Upper lobe of left lung (tissue), 6 donors: ENCODE data around the gene TOM1L2. TPM values are rescaled to one million over a fixed set of nuclear protein-coding genes. Genes with fewer than 3 reads are reported as not detected.

ENCODE experiments used
- ATAC-seq, 2 donors: fragments of 200-7000 bp; cut with Tn5 transposase; one replicate each; pipeline ENCODE4 v1.9.1; 2022; ENCODE audit warnings: mild to moderate bottlenecking in 2 of 2, moderate library complexity in 2 of 2; ENCODE audit not compliant: low FRiP score in 2 of 2
- DNase-seq, 2 donors: peaks; one replicate each; pipeline ENCODE4 v3.0.0-alpha.2; 2019 to 2020
- H3K27ac ChIP-seq, 4 donors: fragments of 200-600 bp; sonication (generic); one replicate each; pipeline ENCODE4 v1.5.1; 2016 to 2019
- H3K27me3 ChIP-seq, 4 donors: fragments of 200-600 bp; sonication (generic); one replicate each; pipeline ENCODE4 v1.5.1; 2017 to 2019
- H3K36me3 ChIP-seq, 4 donors: fragments of 200-600 bp; sonication (generic); one replicate each; pipeline ENCODE4 v1.5.1; 2016 to 2019
- H3K4me1 ChIP-seq, 4 donors: fragments of 200-600 bp; sonication (generic); one replicate each; pipeline ENCODE4 v1.5.1; 2018 to 2019
- H3K4me3 ChIP-seq, 4 donors: fragments of 200-600 bp; sonication (generic); one replicate each; pipeline ENCODE4 v1.5.1; 2017 to 2019; ENCODE audit warnings: mild to moderate bottlenecking in 2 of 4, moderate library complexity in 1 of 4
- H3K9me3 ChIP-seq, 4 donors: fragments of 200-600 bp; sonication (generic); one replicate each; pipeline ENCODE4 v1.5.1; 2018 to 2019
- EP300 ChIP-seq, 4 donors: sonication (generic); formaldehyde crosslinking; IDR thresholded peaks; one replicate each; pipeline ENCODE4 v1.5.1; 2017; ENCODE audit warnings: antibody characterized with exemption in 4 of 4, control low read depth in 2 of 4
- POLR2A ChIP-seq, 4 donors: fragments of 450-650 bp; IDR thresholded peaks; one replicate each; pipeline ENCODE4 v1.5.1; 2016 to 2017; ENCODE audit warnings: antibody characterized with exemption in 4 of 4, mild to moderate bottlenecking in 2 of 4
- POLR2AphosphoS5 ChIP-seq, 2 donors: sonication (generic); formaldehyde crosslinking; IDR thresholded peaks; one replicate each; pipeline ENCODE4 v1.5.1; 2017; ENCODE audit warnings: antibody characterized with exemption in 2 of 2
- WGBS, 2 donors: methylation state at CpG; one replicate each; pipeline ENCODE4 v1.1.5; 2017 to 2018; 5-methylcytosine and 5-hydroxymethylcytosine counted together
- total RNA-seq, 6 donors: library from RNA; depleted of rRNA in 4 of 6; stranded (reverse); fragments of >200 nt in 4 of 6; gene quantifications; one replicate each; pipeline versions ENCODE4 v1.1.0 to v1.2.1, GENCODE V29; 2016 to 2021
- TF ChIP-seq, protein P1 (sequence below), 6 experiments: fragments of 450-650 bp in 4 of 6; fragments of 200-600 bp in 2 of 6; sonication (generic) in 2 of 6; IDR thresholded peaks; one replicate each; pipeline ENCODE4 v1.5.1; 2016 to 2019; ENCODE audit warnings: antibody characterized with exemption in 6 of 6
- donor health status: DM: no; HTN: no; CAD: no; lungs with moderate emphysema.
- donor health status: DM: no; HTN: yes; CAD: no; lungs with severe emphysema.

The TOM1L2 gene
- total RNA-seq, 6 donors from 2014 or later = 54.2 to 134 (median 72.9) TPM

DNA sequence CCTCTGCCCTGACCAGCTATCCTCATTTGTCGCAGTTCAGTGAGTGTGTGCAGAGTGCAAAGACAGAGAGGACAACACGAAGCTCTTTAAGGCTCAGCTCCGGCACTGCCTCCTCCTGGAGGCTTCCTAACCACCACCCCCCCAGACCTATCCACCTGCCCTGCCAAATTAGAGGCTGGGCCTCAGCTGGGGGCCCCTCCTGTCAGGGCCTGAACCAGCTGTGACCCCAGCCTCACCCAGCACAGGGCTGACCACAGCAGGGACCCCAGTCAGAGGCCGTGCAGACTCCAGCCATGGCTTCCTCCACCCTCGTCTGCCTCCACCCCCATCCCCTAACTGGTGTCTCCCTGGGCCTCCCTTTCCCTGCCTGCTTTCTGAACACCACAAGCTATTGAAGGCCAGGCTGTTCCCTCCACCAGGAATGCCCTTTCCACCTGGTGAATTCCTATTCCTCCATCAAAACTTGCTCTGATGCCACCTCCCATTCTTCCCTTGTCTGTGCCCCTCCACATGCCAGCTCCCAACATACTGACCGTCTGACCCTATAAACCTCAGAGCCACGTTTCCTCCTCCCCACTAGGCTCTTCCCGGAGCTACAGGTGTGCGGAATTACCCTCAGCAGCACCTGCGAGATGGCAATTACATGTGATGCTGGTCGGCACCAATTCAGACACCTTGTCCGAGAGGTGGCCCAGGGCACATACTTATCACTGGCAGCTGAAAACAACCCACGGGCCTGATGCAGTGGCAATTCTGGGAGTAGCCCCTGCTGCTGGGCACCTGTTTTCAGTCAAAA, 144.2 kb downstream of the TOM1L2 start:
- TF ChIP-seq EP300 (IDR thresholded peaks at IDR 0.05) = no peak
- TF ChIP-seq POLR2AphosphoS5 (IDR thresholded peaks at IDR 0.05) = no peak
- TF ChIP-seq, protein P1, sequence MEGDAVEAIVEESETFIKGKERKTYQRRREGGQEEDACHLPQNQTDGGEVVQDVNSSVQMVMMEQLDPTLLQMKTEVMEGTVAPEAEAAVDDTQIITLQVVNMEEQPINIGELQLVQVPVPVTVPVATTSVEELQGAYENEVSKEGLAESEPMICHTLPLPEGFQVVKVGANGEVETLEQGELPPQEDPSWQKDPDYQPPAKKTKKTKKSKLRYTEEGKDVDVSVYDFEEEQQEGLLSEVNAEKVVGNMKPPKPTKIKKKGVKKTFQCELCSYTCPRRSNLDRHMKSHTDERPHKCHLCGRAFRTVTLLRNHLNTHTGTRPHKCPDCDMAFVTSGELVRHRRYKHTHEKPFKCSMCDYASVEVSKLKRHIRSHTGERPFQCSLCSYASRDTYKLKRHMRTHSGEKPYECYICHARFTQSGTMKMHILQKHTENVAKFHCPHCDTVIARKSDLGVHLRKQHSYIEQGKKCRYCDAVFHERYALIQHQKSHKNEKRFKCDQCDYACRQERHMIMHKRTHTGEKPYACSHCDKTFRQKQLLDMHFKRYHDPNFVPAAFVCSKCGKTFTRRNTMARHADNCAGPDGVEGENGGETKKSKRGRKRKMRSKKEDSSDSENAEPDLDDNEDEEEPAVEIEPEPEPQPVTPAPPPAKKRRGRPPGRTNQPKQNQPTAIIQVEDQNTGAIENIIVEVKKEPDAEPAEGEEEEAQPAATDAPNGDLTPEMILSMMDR (IDR thresholded peaks at IDR 0.05) = no peak
- TF ChIP-seq POLR2A (IDR thresholded peaks at IDR 0.05) = no peak
- no peak for ATAC-seq
- no peaks in the 10 kb centered on the region for H3K9me3 ChIP-seq
- DNase-seq = no peak
- H3K4me3 ChIP-seq = no peak overlapping the region
- WGBS, 2 donors = 86 to 87% methylated on average over 10 to 13 of the region's 13 CpGs
- H3K36me3 ChIP-seq = peaks cover 0 to 14% (median 1%) of the 10 kb centered on the region in 4 donors
- H3K27ac ChIP-seq = peak overlapping the region in 1 of 4 donors; percentile 2
- H3K4me1 ChIP-seq = peaks cover 36 to 79% (median 51%) of the 10 kb centered on the region in 4 donors
- H3K27me3 ChIP-seq = no peaks in the 10 kb centered on the region

DNA sequence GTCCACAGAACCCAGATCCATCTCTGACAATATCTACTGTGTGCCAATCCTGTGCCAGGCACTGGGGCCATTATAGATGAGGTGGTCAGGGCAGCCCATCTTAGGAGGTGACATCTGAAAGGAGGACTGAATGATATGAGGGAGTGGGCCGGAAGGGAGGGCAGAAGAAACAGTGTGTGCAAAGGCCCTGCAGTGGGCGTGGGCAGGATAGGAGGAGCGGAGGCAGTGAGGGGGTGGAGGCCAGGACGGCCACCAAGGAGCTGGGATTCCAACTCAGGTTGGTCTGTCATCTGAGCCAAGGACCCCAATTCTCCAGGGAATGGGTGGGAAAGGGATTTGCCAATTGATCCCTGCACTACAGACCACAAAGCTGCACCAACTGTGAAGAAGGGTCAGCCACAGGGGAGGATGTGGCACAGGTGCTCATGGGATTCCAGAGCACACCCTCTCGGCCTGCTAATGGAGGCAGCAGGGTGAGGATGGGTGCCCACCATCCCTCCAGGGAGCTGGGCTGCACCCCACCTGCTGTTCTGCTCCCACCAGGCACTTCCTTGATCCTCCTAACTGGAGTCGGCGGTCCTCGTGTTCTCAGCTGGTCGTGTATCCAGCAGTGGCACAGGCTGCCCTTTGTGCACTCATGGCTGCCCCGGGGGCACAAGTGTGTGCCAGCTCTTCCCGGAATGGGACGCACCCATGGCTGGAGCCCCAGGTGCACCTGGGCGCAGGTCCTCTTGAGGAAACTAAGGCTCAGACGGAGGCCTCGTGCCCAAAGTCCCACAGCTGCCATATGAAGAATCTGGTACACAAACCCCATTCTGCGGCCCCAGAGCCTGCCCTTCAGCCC, 145.0 kb downstream of the TOM1L2 start:
- Histone ChIP-seq H3K36me3 (peaks cover 0 to 13% (median 1%) of the 10 kb centered on the region in 4 donors), H3K9me3 (no peaks in the 10 kb centered on the region), H3K27me3 (no peaks in the 10 kb centered on the region), H3K4me1 (peaks cover 45 to 82% (median 58%) of the 10 kb centered on the region in 4 donors), H3K4me3 (no peak overlapping the region), H3K27ac (peak overlapping the region in 2 of 4 donors; percentile 2 to 86)
- WGBS, 2 donors = 98 to 99% methylated on average over 5 to 11 of the region's 16 CpGs
- TF ChIP-seq POLR2AphosphoS5 (IDR thresholded peaks at IDR 0.05) (no peak), POLR2A (IDR thresholded peaks at IDR 0.05) (no peak), EP300 (IDR thresholded peaks at IDR 0.05) (no peak)
- TF ChIP-seq, protein P1 (IDR thresholded peaks at IDR 0.05) = no peak
- peak in 1 of 2 donors; percentile 46 for DNase-seq
- ATAC-seq = no peak

- WGBS, 2 donors = 72 to 91% methylated on average over 2 of the region's 2 CpGs
- Histone ChIP-seq H3K27ac (peak overlapping the region in 2 of 4 donors; percentile 2 to 86), H3K27me3 (no peaks in the 10 kb centered on the region), H3K9me3 (no peaks in the 10 kb centered on the region), H3K4me3 (no peak overlapping the region), H3K36me3 (peaks cover 0 to 4% (median under 1%) of the 10 kb centered on the region in 4 donors), H3K4me1 (peaks cover 53 to 82% (median 59%) of the 10 kb centered on the region in 4 donors)
- DNase-seq (no peak), ATAC-seq (no peak)
- TF ChIP-seq POLR2AphosphoS5 (IDR thresholded peaks at IDR 0.05) (no peak), POLR2A (IDR thresholded peaks at IDR 0.05) (no peak), EP300 (IDR thresholded peaks at IDR 0.05) (no peak)
- TF ChIP-seq, protein P1 (IDR thresholded peaks at IDR 0.05) = no peak
These were observed 145.9 kb downstream of the TOM1L2 start for GRCh38 chr17:17826342-17826713.

DNA sequence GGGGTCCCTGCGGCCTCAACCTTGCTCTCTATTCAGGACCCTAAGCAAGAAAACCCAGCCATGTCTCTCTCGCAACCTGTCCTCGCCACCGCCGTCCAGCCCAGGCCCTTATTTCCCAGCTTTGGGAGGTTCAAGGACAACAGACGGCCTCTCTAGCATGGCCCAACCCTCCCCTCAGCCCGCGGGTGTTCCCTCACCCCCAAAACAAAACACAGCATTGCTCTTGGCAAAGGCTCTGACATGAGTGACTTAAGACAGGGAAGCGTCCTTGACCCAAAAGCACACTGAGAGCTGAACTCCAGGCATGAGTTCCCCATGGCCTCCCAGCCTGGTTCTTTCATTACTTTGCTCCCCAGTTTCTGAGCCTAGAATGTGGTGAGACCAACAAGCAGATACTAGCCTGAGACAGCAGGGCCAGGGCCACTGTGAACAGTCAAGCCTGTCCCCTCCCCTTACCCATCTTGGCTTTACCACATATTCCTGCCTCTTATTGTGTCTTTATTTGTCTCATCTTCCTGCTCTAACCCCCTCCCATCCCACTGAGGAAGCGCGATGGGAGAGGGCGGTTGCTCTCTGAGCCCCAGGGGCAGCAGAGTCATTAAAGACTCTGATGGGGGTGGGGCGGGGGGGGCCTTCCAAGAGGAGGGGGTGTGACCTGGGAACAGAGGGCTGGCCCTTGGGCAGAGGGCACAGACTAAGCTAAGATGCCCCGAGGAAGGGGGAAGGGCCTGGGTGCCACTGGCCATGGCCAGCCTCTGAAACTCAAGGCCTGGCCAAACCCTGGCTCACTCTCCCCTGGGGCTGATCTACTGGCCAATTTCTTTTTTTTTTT, 147.2 kb downstream of the TOM1L2 start:
- H3K4me1 ChIP-seq = peaks cover 50 to 82% (median 66%) of the 10 kb centered on the region in 4 donors
- H3K36me3 ChIP-seq = peaks cover 0 to 9% (median 3%) of the 10 kb centered on the region in 4 donors
- no peaks in the 10 kb centered on the region for H3K27me3 ChIP-seq
- peak overlapping the region; percentile 61 to 91 (median 84) for H3K27ac ChIP-seq
- TF ChIP-seq POLR2AphosphoS5 (IDR thresholded peaks at IDR 0.05) (no peak), POLR2A (IDR thresholded peaks at IDR 0.05) (no peak), EP300 (IDR thresholded peaks at IDR 0.05) (no peak)
- TF ChIP-seq, protein P1 (IDR thresholded peaks at IDR 0.05) = no peak
- ATAC-seq (no peak), DNase-seq (peak; percentile 57 to 67)
- 32 to 38% methylated on average over 14 of the region's 14 CpGs for WGBS, 2 donors
- peak overlapping the region in 1 of 4 donors; percentile 68 for H3K4me3 ChIP-seq
- no peaks in the 10 kb centered on the region for H3K9me3 ChIP-seq
